HG02981 (cell line): ENCODE measurements around the gene TSEN2.
"Not testable (repeated sequence)": the region's sequence is repeated elsewhere in the genome, so short reads cannot be mapped to it uniquely, and the experiment has no call there.

Experiments
- ATAC-seq: cut with Tn5 transposase; IDR thresholded peaks from one replicate; pipeline ENCODE4 v1.9.1; 2021; ENCODE audit warnings: mild to moderate bottlenecking, moderate library complexity; ENCODE audit not compliant: unreplicated experiment

Gene TSEN2

DNA sequence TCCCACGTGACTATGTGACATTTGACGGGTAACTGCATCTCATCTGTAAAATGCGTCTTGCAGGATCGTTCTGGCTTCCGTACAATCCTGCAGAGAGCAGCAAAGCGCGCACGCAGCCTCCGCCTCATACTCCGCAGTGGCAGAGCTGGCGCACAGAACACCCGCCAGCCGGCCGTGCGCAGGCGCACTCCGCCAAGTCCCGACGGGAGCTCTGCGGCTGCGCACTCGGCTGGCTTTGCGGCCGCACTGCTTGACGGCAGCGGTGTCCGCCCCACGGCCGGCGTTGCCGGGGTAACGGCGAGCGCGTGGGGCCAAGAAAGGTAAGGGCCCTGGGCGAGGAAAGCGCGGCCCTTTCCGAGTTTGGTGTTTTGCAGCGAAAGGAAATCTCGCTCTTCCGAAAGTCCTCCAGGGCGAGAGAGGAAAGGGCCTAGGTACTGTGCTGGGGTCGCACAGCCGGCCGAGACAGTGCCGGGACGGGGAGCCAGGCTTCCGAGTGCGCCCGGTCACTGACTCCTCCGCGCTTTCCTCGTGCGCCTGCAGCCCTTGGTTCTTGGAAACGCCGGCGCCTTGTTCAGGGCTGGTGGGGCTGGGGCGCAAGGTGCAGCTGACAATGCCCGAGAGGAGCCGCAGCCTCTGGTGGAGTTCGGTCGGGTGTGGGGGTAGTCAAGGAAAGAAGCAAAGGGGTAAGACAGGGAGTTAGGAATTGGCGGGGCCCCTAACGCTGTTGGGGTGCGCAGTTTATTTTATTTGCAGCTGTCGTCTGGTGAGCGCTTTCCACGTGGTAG is at the start of gene TSEN2:
TSEN2 (plus strand) TSS at position 283 of the 785 bp plus-strand sequence. CDS start 5,321 bp downstream, outside the sequence.
- ATAC-seq: peak; percentile 92

DNA sequence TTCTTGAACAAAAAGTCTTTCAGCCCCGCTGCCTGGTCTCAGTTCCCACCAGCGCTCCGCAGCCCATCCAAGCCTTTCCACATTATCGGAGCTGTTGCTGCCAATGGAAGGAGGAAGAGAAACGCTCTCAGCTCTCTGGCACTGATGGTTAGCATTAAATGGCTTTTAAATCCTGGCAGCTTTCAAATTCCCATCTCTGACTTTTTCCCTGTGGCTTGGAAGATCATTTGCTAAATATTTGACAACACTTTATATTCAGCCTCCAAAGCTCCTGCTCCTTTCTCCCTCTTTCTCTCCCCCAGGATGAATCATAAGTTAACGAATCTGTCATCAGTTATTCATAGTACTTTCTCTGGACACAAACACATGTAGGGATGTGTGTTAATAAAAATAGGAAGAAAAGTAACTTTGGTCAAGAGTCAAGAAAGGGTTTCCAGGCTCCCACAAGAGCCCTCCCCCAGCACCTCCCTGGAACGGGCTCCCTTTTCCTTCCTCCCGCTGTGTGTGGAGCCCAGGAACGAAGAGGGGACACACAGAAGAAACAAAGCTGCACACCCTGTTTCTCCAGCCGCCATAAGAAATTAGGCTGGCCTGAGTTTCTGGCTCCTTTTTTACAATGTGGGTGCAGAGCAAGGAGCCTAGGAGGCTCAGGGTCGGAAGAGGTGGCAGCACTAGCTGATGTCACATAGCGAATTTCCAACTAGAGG is 47.6 kb upstream of the TSEN2 start:
- ATAC-seq: no peak

DNA sequence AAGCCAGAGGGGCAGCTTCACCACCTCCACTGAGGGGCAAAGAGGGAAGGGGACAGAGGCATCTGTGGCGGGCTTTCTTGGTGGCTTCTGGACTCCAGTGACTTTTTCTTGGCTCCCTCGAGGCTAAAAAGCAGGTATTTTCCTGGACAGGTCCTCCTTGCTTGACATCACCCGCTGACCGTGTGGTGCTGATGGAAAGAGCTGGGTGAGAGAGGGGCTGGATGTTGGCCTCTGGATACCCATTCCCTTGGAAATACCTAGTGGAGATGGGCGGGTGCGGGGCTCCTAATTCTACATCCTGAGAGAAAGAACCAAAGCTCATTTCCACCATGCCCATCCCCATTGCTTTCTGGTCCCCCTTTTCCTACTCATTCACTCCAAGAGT is 47.1 kb upstream of the TSEN2 start:
- no peak for ATAC-seq

DNA sequence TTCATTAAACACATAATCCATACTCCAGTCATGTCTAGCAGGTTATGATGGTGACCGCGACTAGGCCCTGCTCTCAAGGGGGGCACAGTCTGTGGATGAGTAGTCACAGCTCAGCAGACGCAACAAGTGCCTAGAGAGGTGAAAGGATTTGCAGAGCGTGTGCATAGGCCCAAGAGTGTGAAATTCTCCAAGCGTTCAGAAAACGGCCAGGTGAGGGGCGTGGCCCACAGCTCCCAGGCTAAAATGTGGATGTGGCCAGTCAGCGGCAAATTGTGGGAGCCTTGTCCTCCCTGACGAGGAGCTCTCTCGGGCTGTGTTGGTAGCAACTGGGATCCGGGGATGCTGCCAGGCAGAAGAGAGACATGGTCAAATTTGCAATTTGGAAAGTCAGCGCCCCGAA is 46.4 kb upstream of the TSEN2 start:
- no peak for ATAC-seq

DNA sequence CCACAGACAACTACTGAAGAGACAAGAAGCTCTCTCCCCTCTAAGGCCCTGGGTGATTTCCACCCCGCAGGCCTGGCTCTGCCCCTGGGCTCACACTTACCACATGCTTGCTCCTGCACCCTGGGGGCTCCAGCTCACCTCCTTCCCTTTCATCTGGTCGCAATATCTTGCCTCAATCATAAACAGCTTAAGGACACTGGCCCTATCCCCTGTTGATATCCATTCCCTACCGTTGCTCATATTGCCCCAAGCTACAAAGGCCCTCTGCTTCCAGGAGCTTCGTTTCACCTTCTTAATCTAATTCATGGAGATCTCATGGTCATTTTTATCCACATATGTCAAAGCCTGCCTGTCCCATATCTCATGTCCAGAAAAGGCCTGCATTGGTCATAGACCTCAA is 46.0 kb upstream of the TSEN2 start:
- no peak for ATAC-seq

DNA sequence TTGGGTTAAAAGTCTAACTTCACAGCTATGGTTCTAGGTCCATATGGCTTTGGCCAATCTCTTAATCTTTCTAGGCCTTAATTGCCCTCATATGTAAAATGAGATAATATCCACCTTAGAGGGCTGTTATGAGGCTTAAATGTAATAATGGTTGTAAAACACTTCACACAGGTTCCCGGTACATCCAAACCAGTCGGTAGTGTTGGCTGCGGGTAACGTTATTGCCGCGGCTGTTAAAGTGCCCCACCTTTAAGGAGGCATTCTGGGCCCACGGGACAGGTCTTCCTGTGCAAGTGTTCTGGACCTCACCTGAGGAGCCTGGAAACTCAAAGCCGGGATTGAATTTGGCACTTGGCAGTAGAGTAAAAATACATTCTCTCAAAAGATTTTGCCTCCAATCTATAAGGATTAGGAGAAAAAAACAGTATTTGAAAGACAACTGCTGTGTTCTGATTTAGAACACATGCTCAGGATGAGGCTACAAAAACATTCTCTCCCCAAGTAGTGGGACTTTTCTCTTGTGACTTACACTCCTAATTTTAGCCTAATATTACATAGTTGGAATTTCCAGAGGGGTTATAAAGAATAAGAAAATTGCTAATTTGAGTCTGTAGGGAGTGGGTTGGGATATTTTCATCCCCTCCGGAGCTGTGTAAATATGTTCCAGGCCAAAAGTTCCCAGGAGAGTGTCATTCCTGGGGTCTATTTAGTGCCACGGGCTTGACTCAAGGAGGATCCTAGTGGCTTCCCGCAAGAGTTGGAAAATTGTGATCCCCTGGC is 44.9 kb upstream of the TSEN2 start:
- ATAC-seq: no peak

DNA sequence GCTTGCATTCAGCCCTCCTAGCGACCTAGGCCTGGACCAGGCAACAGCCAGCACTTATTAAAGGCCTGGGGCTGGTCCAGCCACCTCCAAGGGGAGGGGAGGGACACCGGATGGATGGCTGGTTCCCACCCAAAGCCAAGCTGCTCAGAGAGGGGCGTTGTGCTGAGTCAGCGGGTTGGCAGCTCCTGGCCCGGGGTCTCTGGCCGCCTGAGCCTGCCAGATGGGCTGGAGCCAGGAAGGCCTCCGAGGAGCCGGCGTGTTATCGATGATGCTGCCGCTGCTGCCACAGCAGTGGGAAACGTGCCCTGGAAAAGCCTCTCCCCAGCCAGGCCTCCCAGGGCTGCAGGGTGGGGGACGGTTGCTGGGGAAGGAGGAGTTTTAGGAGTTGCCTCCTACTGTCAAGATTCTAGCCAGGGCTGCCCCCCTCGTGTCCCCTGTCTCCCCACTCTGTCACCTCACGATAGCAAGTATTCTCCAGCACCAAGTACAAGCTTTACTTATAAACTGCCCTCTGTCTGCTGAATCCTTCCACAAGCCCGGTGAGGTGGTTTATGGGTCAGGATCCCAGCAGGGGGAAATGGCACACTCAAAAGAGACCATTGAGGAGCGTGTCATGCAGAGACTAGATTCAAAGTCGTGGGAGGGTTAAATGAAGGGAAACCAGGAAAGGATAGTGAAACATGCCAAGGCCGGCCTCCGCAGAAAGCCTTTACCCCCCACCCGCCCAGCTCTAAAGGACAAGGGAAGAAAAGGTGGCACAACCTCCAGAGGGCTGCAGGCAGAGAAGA is 43.2 kb upstream of the TSEN2 start:
- ATAC-seq: no peak

DNA sequence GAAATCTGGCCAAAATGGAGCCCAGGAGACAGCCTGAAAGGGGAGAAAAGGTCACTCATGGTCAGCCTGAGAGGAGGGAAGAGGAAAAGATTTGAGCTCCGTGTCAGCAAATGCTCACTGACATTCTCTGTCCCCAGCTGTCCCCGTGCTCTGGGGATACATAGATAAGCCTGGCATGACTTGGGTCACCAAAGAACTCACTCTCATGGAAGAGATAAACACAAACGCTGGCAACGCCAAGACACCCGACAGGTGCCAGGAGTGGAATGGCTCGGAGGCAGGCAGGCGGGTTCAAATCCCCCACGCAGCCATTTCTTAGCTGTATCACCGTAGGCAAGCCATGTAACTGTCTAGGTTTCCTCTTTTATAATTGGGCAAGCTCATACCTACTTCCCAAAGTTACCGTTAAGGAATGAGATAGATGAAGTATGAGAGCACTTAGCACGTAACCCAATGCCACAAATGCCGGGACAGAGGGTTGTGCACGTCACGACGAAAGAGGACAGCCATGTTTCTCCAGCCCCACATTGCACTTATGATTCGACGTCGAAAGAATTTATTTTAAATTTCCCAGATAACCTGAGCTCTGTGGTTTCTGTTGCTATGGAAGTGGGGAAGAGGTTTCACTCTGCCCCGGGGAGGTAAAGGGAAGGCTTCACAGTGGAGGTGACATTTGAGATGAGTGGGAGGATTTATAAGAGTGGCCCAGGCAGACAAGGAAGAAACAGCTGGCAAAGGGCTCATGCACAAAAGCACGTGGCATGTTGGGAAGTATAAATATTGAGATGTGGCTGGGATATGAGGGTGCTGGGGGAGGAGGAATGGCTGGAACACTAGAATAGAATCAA is 41.4 kb upstream of the TSEN2 start:
- no peak for ATAC-seq

DNA sequence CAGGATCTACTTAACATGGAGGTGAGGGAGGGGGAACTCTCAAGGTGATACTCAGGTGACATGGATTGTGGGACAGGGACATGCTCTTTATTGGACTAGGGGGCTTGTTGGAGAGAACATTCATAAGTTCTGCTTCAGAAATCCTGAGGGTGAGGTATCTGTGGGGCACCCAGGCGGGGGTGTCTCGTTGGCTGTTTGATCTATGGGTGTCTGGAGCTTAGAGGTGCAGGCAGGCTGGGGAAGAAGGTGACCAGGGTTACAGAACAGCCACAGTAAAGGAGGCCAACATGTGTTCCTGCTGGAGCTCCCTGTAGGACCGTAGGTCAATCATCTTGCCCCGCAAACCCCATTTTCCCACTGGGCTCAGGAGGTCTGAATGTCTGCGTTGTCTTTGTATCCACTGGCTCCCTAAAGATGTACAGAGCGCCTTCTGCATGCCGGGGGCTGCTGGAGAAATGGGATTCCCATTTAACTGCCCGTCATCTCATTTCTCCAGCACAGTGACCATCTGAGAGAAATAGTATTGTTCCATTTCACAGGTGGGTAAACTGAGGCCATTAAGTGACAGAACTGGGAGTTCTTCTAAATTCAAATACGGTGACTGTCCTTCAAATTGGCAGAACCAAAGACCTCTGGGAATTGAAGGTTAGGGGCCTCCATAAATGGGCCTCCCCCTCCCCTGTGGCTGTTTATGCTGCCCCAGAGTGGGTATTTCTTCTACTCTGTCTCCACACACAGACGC is 40.3 kb upstream of the TSEN2 start:
- ATAC-seq: no peak

DNA sequence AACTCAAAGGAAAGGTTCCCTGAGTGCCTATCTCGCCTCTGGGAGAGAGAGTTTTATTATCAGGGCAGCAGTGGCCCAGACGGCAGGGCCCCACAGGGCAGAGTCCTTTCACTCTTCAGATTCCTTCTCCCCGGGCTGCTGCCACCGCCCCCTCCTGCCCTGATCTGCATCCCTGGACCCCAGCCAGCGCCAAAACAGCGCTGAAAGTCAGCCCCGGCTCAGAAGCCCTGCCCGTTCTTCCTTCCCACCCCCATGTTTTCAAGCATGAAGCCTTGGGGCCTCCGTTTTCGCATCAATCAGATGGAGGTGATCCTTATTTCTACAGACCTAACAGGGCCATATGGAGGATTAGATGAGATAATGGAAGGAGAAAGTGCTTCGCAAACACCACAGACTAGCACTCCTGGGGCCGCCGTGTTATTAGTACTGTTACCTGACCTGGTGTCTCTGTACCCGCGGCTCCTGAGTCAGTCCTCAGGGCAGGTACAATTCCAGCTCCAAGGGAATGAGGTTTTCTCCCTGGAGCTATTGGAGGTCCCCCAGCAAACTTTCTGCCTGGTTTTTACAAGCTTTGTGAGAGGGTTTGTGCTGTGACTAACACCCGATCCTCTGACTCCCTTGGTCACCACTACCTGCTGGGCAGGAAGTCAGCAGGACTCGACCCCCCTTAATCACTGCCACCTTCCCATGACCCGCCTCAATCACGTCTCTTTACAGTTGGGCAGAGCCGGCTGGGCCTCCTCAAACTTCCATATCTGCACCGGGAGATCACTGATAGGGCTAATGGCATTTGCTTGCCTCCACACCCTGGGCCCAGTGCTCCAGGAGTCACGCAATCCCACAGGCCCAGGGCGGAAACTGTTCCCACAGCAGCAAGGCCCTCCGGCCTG is 39.5 kb upstream of the TSEN2 start:
- no peak for ATAC-seq

DNA sequence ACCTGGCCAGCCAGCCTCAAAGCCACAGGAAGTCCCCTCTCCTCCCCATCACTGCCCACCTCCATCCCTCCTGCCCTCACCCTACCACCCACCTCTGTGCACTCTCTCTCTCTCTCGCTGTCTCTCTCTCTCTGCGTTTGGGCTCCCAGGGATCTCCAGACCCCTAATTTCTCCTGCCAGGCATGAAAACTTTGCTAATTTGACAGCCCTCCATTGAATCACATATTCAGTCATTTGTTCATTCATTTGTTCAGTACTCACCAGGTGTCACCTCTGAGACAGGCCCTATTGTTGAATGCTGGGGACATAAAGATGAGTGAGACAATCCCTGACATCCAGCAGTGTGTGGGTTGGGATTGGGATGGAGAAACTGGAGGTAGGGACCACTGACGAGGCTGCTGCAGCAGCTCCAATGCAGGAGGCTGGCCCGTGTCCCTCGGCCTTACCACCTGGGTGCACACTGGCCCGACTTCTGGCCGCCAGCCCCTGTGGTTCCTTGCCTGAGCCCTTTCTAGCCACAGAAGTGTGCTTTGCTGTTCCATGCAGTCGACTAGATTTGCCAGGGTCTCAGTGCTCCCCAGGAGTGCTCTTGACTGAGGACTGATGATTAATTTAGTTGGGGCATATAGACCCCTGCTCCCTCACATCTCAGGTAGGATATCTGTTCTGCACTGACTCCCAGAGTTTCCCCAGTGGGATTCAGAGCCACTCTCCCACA is 38.6 kb upstream of the TSEN2 start:
- ATAC-seq: no peak

DNA sequence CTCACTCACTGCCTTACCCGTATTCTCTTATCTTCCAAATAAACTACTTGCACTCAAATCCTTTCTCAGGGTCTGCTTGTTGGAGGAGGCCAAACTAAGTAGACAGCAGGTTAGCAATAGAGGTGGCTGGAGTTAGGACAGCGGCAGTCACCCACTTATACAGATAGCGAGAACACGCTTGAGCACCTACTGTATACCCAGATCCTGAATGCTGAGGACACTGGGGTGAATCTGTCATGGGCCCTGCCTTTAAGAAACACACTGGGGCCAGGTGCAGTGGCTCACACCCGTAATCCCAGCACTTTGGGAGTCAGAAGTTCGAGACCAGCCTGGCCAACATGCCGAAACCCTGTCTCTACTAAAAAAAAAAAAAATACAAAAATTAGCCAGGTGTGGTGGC is 38.0 kb upstream of the TSEN2 start:
- no peak for ATAC-seq

DNA sequence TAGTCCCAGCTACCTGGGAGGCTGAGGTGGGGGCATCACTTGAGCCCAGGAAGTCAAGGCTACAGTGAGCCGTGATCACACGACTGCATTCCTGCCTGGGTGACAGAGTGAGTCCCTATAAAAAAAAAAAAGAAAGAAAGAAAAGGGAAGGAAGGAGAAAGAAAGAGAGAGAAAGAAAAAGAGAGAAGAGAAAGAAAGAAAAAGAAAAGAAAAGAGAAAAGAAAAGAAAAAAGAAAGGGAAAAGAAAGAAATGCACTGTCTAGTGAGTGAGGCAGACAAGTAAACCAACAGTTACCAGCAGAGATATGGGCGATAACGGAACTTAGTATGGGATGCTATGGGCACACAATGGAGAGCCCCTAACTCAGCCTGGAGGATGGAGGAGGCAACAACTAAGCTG is 37.2 kb upstream of the TSEN2 start:
- no peak for ATAC-seq

DNA sequence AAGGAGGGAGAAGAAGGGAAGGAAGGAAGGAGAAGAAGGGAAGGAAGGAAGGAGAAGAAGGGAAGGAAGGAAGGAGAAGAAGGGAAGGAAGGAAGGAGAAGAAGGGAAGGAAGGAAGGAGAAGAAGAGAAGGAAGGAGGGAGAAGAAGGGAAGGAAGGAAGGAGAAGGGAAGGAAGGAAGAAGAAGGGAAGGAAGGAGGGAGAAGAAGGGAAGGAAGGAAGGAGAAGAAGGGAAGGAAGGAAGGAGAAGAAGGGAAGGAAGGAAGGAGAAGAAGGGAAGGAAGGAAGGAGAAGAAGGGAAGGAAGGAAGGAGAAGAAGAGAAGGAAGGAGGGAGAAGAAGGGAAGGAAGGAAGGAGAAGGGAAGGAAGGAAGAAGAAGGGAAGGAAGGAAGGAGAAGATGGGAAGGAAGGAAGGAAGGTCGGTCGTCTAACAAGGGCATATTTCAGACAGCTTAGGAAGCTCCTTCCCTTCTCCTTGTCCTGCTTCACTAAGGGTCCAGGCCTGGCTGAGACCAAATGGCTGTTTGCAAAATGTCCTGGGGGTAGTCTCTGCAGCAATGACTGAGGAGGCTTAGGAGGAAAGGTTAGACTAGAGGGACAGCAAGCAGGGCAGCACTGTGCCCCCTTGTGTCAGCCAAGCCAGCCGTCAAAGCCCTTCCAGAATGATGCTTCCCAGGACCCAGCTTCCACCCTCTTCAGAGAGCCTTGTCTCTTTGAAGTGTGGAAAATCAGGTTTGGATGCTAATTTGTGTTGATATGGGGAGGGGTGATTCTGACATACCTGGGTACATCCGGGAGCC is 35.7 kb upstream of the TSEN2 start:
- ATAC-seq: not testable (repeated sequence)

DNA sequence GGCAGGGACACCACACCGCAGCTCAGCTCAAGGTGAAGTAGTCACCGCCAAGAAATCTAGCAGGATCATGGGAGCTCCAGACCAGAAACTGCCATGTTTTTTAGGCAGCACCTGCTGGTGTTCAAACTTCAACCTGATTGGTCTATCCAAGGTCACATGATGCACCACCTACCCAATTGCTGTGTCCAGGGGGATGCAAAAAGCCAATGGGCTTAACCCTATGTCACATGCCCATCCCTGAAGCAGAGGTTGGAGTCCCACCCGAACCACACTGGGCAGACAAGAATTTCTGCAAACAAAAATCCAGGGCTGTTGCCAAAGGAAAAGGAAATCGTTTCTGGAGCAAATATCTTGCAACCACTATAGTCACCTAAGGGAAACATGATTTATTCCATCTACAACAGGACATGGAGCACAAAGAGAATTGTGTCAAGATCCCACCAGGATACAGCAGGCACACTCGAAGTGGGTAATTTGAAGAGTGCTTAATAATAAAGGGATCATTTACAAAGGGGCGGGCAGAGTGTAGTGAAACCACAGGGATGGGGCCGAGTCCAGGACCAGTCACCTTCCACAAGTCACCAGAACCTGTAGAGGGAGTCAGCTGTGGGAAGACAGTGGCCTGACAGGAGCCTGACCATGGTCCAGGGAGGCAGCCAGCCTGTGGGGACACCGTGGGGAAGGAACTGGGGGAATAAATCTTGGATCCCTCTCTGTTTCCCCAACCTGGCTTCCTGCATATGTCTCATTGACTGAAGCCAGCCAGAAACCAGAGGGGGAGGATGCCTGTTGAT is 34.2 kb upstream of the TSEN2 start:
- ATAC-seq: no peak

DNA sequence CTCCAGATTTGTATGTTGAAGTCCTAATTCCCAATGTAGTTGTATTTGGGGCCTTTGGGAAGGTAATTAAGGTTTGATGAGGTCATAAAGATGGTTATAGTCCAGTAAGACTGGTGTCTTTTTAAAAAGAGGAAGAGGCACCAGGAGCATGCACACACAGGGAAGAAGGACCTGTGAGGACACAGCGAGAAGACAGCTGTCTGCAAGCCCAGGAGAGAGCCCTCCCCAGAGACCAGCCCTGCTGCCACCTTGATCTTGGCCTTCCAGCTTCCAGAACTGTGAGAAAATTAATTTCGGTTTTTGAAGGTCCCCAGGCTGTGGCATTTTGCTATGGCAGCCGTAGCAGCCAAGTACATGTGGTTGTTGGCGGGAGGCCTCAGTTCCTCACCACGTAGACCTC is 32.8 kb upstream of the TSEN2 start:
- no peak for ATAC-seq
